Transverse colon (tissue), 4 donors: ENCODE measurements around the gene EFNB3. TPM values are rescaled to one million over a fixed set of nuclear protein-coding genes. Genes with fewer than 3 reads are reported as not detected.

Source experiments
- DNase-seq: peaks from one replicate; pipeline ENCODE4 v3.0.0-alpha.2; 2019
- H3K27ac ChIP-seq, 4 donors: fragments of 200-600 bp; sonication (generic); 2 replicates each; pipeline ENCODE4 v1.5.1; 2016 to 2018; ENCODE audit warnings: inconsistent platforms in 4 of 4
- H3K27me3 ChIP-seq: fragments of 200-600 bp; sonication (generic); 2 replicates; pipeline ENCODE4 v1.5.1; 2017; ENCODE audit warnings: inconsistent platforms
- H3K36me3 ChIP-seq, 4 donors: fragments of 200-600 bp; sonication (generic); 2 replicates each; pipeline ENCODE4 v1.5.1; 2017 to 2019; ENCODE audit warnings: inconsistent platforms in 4 of 4
- H3K4me1 ChIP-seq, 4 donors: fragments of 200-600 bp; sonication (generic); 2 replicates each; pipeline ENCODE4 v1.5.1; 2017 to 2020; ENCODE audit warnings: inconsistent platforms in 4 of 4
- H3K4me3 ChIP-seq, 4 donors: fragments of 200-600 bp; sonication (generic); 1 replicate in 1 of 4; 2 replicates in 3 of 4; pipeline versions ENCODE4 v1.5.1 to v1.6.1; 2017 to 2019; ENCODE audit warnings: inconsistent platforms in 4 of 4
- H3K9me3 ChIP-seq, 2 donors: fragments of 200-600 bp; sonication (generic); 2 replicates each; pipeline ENCODE4 v1.5.1; 2017 to 2019; ENCODE audit warnings: inconsistent platforms in 2 of 2
- EP300 ChIP-seq: sonication (generic); formaldehyde crosslinking; IDR thresholded peaks from one replicate; pipeline ENCODE4 v1.6.1; 2017; ENCODE audit warnings: antibody characterized with exemption, low read depth
- POLR2A ChIP-seq: fragments of 450-650 bp; IDR thresholded peaks from one replicate; pipeline ENCODE4 v1.6.1; 2016; ENCODE audit warnings: antibody characterized with exemption, mild to moderate bottlenecking, moderate library complexity
- POLR2AphosphoS5 ChIP-seq, 3 donors: sonication (generic); formaldehyde crosslinking; IDR thresholded peaks; one replicate each; pipeline ENCODE4 v1.6.1; 2016; ENCODE audit warnings: antibody characterized with exemption in 3 of 3
- WGBS, 2 donors: methylation state at CpG; one replicate each; pipeline ENCODE4 v1.1.5; 2018; ENCODE audit warnings: low coverage in 1 of 2; 5-methylcytosine and 5-hydroxymethylcytosine counted together
- in situ Hi-C, 4 donors: fragments of 200-750 bp; cut with MboI; loops; one replicate each; pipeline versions ENCODE4 v1.15.0 to v1.15.1; 2017; ENCODE audit warnings: low sequenced_read_pairs in 3 of 4, low pct_ligation_motif_present in 1 of 4, low pct_unique_long_range_greater_than_20kb in 1 of 4
- intact Hi-C: fragments of 100-400 bp; cut with DNase I; formaldehyde crosslinking; loops from one replicate; pipeline ENCODE4 v1.15.1; 2023; ENCODE audit warnings: low total_unique reads
- total RNA-seq, 4 donors: library from RNA; depleted of rRNA; stranded (reverse); fragments of >200 nt; gene quantifications; one replicate each; pipeline ENCODE4 v1.1.0, GENCODE V29; 2016
- TF ChIP-seq, protein P1 (sequence below), 5 experiments: fragments of 200-600 bp in 3 of 5; fragments of 450-650 bp in 2 of 5; sonication (generic) in 3 of 5; IDR thresholded peaks; 1 replicate in 2 of 5; 2 replicates in 3 of 5; pipeline ENCODE4 v1.5.1; 2016 to 2017; ENCODE audit warnings: antibody characterized with exemption in 5 of 5, inconsistent platforms in 3 of 5, mild to moderate bottlenecking in 2 of 5, moderate library complexity in 1 of 5

The EFNB3 gene
- total RNA-seq, 4 donors from 2014 or later = 0.32 to 0.41 TPM; not detected in 2

DNA sequence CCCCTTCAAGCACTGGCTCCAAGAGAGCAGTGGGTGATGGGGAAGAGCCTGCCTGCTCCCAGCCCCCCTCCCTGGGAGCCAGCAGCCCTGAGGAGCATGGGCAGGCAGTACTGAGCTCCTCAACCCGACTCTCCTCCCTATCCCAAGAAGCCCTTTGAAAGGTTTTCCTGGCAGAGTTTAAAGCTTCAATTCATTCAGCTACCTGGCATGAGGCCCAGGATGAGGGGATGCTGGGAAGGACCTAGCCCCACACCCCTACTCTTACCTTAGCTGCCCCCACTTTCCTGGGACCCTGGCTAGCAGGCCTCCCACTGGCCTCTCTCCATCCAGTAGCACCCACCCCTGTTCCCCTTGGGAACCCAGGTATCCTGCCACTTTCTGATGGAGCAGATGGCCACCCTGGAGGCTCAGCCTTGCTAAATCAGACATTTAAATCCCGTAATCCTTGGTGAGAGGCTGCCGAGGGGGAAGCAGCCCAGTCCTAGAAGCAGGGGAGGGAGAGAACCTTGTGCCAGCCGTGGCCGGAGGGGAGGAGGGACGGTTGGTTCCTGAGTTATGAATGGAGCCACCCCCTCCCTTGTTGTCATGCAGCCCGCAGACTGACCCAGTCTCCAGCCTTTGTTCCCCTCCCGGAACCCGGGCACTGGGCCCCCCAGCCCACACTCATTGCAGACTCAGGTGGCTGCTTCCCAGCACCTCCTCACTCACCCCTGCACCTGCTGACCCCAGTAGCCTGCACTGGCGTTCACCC is 37.2 kb upstream of the EFNB3 start:
- in situ Hi-C loops = no loop called here

DNA sequence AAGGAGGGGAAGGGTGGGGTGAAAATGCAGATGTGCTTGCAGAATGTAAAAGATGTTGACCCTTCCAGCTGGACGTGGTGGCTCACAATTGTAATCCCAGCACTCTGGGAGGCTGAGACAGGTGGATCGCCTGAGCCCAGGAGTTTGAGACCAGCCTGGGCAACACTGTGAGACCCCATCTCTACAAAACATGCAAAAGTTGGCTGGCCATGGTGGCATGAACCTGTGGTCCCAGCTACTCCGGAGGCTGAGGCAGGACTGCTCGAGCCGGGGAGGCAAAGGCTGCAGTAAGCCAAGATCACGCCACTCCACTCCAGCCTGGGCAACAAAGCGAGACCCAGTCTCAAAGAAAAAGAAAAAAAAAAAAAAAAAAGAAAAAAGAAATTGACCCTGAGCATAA is 36.5 kb upstream of the EFNB3 start:
- H3K27ac ChIP-seq = no peak overlapping the region
- H3K27me3 ChIP-seq = no peaks in the 10 kb centered on the region
- H3K4me1 ChIP-seq = peaks cover 0 to 6% (median 0%) of the 10 kb centered on the region in 4 donors
- no peak for DNase-seq
- intact Hi-C loops = no loop called here
- TF ChIP-seq, protein P1, sequence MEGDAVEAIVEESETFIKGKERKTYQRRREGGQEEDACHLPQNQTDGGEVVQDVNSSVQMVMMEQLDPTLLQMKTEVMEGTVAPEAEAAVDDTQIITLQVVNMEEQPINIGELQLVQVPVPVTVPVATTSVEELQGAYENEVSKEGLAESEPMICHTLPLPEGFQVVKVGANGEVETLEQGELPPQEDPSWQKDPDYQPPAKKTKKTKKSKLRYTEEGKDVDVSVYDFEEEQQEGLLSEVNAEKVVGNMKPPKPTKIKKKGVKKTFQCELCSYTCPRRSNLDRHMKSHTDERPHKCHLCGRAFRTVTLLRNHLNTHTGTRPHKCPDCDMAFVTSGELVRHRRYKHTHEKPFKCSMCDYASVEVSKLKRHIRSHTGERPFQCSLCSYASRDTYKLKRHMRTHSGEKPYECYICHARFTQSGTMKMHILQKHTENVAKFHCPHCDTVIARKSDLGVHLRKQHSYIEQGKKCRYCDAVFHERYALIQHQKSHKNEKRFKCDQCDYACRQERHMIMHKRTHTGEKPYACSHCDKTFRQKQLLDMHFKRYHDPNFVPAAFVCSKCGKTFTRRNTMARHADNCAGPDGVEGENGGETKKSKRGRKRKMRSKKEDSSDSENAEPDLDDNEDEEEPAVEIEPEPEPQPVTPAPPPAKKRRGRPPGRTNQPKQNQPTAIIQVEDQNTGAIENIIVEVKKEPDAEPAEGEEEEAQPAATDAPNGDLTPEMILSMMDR (IDR thresholded peaks at IDR 0.05) = no peak
- TF ChIP-seq POLR2A (no peak), POLR2AphosphoS5 (IDR thresholded peaks at IDR 0.05) (no peak), EP300 (no peak)
- H3K36me3 ChIP-seq = peaks cover 0 to 37% (median 16%) of the 10 kb centered on the region in 4 donors
- no peak overlapping the region for H3K4me3 ChIP-seq
- WGBS, 2 donors = 93 to 98% methylated on average over 6 to 7 of the region's 7 CpGs
- in situ Hi-C loops = no loop called here
- H3K9me3 ChIP-seq = peaks cover 3 to 4% of the 10 kb centered on the region in 2 donors

More for the DNA sequence above, 37.2 kb upstream of the EFNB3 start:
- no peak for DNase-seq
- WGBS, 2 donors = 81 to 84% methylated on average over 5 to 10 of the region's 10 CpGs
- Histone ChIP-seq H3K4me1 (peaks cover 0 to 6% (median 0%) of the 10 kb centered on the region in 4 donors), H3K36me3 (peaks cover 0 to 30% (median 13%) of the 10 kb centered on the region in 4 donors), H3K9me3 (no peaks in the 10 kb centered on the region), H3K27ac (no peak overlapping the region), H3K27me3 (no peaks in the 10 kb centered on the region), H3K4me3 (no peak overlapping the region)
- intact Hi-C loops = no loop called here
- TF ChIP-seq POLR2A (no peak), POLR2AphosphoS5 (IDR thresholded peaks at IDR 0.05) (no peak), EP300 (no peak)
- TF ChIP-seq, protein P1 (IDR thresholded peaks at IDR 0.05) = no peak

DNA sequence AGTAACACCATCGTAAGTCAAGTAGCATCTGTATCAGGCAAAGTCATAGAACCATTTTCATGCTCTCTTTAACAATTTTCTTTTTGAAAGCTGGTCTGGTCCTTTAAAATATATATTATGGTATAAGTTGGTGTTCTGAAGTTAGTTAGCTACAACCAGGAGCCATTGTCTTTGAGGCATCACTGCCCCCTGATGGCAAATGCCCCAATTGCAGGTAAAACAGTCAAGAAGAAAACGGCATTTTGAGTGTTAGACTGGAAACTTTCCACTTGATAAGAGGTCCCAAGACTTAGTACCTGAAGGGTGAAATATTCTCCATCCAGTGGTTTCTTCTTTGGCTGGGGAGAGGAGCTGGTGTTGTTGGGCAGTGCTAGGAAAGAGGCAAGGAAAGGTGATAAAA is 31.8 kb upstream of the EFNB3 start:
- peaks cover 0 to 59% (median 26%) of the 10 kb centered on the region in 4 donors for H3K36me3 ChIP-seq
- no peak overlapping the region for H3K4me3 ChIP-seq
- in situ Hi-C loops = no loop called here
- no peaks in the 10 kb centered on the region for H3K4me1 ChIP-seq
- H3K27ac ChIP-seq = no peak overlapping the region
- H3K9me3 ChIP-seq = peaks cover 7 to 9% of the 10 kb centered on the region in 2 donors
- DNase-seq = peak; percentile 15
- TF ChIP-seq POLR2AphosphoS5 (IDR thresholded peaks at IDR 0.05) = no peak
- TF ChIP-seq, protein P1 (IDR thresholded peaks at IDR 0.05) = peak in 4 of 5 experiments; percentile 37 to 44 (median 39)
- TF ChIP-seq EP300 = no peak
- intact Hi-C loops = no loop called here
- H3K27me3 ChIP-seq = no peaks in the 10 kb centered on the region
- WGBS, 2 donors = 94 to 96% methylated on average over 2 of the region's 2 CpGs

DNA sequence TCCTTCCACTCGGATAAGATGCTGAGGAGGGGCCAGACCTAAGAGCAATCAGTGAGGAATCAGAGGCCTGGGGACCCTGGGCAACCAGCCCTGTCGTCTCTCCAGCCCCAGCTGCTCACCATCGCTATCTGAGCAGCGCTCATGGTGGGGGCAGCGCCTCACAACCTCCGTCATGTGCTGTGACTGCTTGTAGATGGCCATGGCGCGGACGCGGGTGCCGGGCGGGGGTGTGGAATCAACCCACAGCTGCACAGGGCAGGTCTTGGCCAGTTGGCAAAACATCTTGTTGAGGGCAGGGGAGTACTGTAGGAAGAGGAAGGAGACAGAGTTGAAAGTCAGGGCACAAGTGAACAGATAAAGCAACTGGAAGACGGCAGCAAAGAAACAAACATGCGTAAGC is 30.1 kb upstream of the EFNB3 start:
- in situ Hi-C loops = no loop called here
- WGBS, 2 donors = 88 to 92% methylated on average over 8 to 14 of the region's 14 CpGs
- Histone ChIP-seq H3K9me3 (peaks cover 7 to 9% of the 10 kb centered on the region in 2 donors), H3K27me3 (no peaks in the 10 kb centered on the region), H3K4me1 (no peaks in the 10 kb centered on the region), H3K4me3 (no peak overlapping the region), H3K27ac (no peak overlapping the region), H3K36me3 (peaks cover 0 to 57% (median 26%) of the 10 kb centered on the region in 4 donors)
- intact Hi-C loops = no loop called here
- DNase-seq = no peak
- TF ChIP-seq POLR2A (no peak), POLR2AphosphoS5 (IDR thresholded peaks at IDR 0.05) (no peak), EP300 (no peak)
- TF ChIP-seq, protein P1 (IDR thresholded peaks at IDR 0.05) = no peak
